Stimulated activated CD8-positive, alpha-beta memory T cell treated with anti-CD3 and anti-CD28 coated beads, Interleukin-12 subunit alpha, Interleukin-12 subunit beta, amount 100 ng/mL, for 1 hour (primary cell): ENCODE measurements around the gene TDRKH.

Experiments used
- DNase-seq: peaks from one replicate; pipeline ENCODE4 v3.0.0-alpha.2; 2020; ENCODE audit warnings: low read depth

Gene TDRKH, protein sequence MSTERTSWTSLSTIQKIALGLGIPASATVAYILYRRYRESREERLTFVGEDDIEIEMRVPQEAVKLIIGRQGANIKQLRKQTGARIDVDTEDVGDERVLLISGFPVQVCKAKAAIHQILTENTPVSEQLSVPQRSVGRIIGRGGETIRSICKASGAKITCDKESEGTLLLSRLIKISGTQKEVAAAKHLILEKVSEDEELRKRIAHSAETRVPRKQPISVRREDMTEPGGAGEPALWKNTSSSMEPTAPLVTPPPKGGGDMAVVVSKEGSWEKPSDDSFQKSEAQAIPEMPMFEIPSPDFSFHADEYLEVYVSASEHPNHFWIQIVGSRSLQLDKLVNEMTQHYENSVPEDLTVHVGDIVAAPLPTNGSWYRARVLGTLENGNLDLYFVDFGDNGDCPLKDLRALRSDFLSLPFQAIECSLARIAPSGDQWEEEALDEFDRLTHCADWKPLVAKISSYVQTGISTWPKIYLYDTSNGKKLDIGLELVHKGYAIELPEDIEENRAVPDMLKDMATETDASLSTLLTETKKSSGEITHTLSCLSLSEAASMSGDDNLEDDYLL

DNA sequence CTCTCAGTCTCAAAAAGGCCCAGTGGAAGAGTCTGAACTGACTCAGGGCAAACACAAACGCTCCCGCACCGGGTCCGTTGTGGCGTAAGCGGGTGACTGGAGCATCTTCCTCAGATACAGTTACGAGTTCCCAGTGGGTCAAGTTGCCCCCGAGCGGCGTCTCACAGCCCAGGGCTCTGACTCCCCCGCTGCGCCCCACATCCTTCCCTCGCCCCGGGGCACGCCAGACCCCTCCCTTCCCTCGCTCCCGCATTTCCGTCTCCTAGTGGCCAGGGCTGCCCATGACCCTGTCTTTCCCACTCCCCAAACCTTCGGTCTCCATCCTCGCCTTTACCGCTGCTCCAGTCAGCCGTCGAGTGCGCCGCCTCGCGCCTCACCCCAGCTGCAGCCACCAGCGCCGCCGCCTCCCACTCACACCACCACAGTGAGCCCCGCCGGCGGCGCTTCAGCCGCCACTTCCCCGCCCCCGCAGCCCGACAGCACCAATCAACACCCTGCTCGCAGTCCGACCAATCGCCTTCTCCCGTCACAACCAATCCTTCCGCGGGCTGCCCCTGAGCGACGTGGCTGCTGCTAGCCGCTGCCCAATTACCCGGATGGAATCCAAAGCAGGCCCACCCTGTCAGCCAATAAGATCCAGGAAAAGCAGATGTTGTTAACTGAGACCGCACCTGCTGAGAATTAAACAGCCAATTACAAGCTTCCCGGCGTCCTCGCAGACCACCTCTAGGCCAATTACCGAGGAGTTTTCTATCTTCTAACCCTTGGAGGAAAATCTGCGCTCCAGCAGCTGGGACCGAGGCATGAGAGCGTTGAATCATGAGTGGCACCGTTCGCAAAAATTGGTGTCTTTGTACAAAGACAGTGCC is at the start of gene TDRKH:
Gene TDRKH, minus strand, starts transcription at position 430 of the 869 bp plus-strand sequence. CDS start 7,478 bp downstream, outside the sequence.
- peak; percentile 96 for DNase-seq

GRCh38 chr1:151839457-151840403 is 49.4 kb upstream of the TDRKH start, which contains the start of gene C2CD4D:
TSS of gene C2CD4D (minus strand) at chr1:151839820. CDS start at chr1:151838989, 831 bp downstream.
- peak; percentile 45 for DNase-seq

- no peak for DNase-seq
Observed at GRCh38 chr1:151839082-151839412, 48.7 kb upstream of the TDRKH start.

DNA sequence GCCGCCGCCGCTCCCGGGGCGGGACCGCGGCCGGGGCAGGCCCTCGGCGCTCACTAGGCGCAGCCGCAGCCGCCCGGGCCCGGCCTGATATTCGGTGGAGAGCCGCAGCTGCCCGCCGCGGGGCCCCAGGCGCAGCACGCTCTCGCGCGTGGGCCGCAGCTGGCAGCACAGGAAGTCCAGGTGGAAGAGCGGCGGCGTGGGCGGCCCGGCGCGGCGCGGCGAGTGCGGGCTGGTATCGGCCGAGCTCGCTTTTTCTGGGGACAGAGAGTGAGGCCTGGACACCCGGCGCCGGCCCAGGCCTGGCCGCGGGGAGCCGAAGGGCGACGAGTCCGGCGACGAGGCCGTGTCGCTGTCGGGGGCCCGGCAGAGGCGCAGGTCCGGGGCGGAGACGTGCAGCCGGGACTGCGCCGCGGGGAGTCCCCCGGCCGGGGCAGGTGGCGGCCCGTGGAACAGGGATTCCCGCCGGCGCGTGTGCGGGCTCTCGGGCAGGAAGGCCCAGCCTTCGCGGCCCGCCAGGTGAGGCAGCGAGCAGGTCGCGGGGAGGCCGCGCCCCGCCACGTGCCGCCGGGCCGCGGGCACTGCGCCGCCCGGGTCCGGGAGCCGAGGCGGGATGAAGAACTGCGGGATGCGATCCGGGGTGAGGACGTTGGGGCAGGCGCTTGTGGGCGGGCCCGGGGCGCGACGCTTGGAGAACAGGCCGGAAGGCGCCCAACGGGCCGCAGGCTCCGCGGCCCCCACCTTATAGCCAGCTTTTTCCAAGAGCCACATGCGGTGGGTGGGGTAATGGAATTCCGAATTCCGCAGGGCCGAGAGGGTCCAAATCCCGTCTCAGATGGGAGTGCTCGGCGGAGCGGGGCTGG is 48.2 kb upstream of the TDRKH start:
- DNase-seq: no peak

GRCh38 chr1:151837884-151838221 is 47.6 kb upstream of the TDRKH start:
- DNase-seq: no peak

- DNase-seq: no peak
Observed at GRCh38 chr1:151837197-151837596, 46.9 kb upstream of the TDRKH start.

DNA sequence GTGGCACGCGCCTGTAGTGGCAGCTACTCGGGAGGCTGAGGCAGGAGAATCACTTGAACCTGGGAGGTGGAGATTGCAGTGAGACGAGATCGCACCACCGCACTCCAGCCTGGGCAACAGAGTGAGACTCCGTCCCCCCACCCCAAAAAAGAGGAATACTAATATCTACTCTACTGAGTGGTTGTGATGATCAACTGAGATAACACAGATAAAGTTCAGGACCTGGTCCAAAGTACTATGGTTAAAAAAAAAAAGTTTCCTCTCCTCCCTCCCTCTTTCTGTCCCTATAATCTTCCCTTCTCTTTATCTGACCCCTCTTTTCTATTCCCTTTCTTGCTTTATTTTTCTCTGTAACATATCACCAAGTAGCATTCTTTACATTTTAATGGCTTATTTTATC is 45.3 kb upstream of the TDRKH start:
- no peak for DNase-seq

DNA sequence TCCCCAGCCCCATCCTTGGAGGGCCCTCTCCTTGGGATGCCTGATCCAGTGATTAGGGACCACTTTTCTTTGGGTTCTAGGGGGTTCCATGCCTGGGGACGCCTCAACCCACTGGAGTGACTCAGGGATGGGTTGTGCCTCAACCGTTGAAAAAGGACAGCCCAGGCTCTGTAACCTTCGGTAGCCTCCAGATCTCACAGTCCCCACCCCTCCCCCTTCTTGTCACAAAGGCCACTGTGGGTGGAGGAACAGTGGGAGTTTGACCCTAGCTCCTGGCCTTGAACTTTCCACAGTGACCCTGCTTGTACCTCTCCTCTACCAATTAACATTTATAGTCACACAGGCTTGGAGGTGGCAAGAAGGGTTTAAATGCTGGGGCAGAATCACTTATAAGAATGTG is 43.9 kb upstream of the TDRKH start:
- no peak for DNase-seq

- no peak for DNase-seq
Observed at GRCh38 chr1:151833172-151833900, 43.0 kb upstream of the TDRKH start.

DNA sequence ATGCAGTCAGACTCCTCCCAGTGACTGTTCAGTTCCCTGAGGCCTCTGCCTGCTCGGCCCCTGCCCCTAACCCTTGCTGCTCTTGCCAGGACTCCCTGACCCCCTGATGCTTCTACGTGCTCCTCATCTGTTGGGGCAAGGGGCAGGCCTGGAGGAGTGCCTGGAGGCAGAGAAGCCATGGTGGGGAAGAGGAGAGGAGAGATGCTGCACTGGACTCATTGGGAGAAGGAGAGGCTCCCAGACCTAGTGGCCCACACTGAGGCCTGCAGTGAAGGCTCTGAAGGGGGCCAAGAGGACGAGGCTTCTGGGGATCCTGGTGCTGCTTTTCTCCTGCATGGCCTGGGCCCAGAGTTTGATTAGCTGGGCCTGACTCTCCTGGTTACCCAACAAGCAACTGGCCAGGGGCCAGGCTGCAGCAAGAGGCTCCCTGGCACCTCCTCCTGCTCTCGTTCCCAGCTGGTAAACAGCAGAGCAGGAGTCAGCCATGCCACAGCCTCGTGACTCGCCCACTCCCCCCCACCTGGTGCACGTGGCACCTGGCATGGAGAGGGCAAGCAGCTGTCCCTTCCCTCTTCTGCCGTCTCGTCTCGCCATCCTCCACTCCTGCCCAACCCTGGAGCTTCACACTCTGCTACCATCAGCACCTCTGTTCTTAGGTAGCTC is 42.1 kb upstream of the TDRKH start:
- no peak for DNase-seq

DNA sequence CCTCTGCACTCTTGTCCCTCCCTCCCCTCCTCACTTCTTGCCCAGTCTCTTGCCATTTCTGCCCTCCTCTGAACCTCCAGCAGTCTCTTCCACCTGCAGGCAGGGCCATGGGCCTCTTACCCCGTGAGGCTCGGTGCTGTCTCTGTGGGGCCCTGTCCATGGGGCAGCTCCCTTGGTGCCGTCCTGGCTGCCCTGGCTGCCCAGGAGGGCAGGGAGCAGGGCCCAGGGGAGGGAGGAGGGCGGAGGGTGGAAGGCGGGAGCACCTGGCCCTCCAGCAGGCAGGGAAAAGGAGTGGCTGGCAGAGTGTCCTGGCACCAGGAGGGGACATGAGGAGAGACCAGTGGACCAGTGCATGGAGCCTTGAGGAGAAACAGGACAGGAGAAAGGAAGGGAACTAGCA is 41.3 kb upstream of the TDRKH start, which contains the start of gene RORC:
Gene RORC, minus strand, starts transcription at position 198 of the 400 bp plus-strand sequence. Its CDS starts 38 bp downstream, at position 160.
- no peak for DNase-seq

GRCh38 chr1:151831256-151831591 is 40.9 kb upstream of the TDRKH start:
- no peak for DNase-seq

DNA sequence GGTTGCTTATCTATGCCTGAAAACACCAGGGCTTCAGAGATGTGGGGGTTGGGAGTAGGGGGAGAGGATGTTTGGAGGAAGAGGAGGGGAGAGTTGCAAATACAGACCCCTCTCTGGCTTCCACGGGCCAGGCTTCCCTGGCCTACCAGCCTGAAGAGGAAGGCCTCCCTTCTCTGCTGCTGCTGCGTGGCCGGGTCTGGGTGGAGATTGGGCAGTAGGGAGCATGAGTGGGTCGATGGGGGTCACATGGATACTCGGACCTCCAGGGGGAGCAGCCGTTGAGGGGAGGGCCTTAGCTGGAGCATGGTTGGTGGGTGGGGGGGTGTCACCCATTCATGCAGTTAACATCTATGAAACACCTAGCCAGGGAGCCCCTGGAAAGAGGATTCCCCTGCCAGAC is 39.8 kb upstream of the TDRKH start:
- DNase-seq: no peak

- no peak for DNase-seq
Observed at GRCh38 chr1:151829352-151830046, 39.2 kb upstream of the TDRKH start.

DNA sequence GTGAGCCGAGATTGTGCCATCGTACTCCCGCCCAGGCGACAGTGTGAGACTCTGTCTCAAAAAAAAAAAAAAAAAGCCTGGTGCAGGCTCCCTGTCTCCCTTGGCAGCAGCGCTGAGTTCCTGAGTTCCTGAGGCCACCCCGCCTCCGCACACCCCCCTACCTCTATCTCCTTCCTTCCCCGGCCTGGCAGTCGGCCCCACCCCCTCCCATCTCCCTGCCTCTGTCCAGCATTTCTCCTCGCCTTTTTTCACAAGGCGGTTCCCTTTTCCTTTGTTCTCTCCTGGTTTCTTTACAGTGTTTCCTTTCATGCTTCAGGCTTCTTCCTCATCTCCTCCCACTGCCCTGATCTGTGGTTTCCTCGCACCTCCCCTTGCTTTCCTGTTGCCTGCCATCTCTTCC is 38.6 kb upstream of the TDRKH start:
- no peak for DNase-seq

DNA sequence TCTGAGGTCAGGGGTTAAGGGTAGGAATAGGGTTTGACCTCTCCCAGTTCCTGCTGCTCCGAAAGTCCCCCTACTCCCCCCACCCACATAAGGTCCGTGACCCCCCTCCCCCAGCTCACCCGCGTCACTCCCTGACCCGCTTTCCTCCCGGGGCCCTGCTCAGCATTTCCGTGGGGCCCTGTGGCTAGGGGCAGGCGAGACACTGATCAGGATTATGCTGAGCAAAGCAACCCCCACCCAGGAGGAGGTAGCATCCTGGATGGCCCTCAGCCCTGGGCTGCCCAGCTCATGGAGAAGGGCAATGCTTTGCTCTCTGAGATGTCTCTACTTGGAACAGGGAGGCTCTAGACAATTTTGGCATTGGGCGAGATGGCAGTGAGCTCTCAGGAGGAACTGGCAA is 37.6 kb upstream of the TDRKH start:
- no peak for DNase-seq

DNA sequence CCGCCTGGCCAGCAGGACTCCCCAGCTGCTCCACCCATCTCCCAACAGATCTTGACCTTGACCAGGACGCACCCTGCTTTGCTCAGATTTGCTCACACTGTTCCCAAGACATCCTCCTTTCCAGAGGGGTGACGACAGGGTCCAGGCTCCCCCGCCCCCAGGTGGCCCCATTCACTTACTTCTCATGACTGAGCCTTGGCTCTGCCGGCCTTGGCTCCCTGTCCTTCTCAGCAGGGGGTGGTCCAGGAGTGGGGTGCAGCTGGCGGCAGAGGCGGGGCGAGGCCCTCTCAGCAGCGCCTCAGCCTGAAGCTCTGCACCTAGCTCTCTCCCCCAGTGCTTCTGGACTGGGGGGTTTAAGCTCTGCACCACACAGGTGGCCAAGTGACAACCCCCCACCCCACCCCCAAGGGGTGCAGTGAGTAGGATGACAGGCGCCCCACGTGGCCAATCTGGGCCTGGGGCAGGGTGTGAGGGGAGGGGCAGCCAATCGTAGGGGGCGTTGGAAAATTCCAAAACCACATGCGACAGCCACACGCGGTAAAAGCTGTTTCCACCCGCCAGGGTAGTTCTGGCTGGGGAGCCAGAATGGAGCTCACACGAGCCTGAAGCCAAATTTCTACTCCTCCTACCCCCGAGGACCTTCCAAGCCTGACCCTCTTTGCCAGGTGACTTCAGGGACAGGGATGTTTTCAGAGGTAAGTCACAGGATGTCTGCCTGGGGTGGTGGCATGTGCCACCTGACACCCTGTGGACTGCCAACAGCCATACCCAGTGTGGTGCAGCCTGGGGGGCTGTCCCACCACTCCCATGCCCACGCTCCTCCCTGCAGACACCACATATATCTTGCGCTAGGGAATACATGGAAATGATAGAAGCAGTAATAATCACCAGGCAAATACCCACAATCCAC is 35.7 kb upstream of the TDRKH start:
- no peak for DNase-seq

DNA sequence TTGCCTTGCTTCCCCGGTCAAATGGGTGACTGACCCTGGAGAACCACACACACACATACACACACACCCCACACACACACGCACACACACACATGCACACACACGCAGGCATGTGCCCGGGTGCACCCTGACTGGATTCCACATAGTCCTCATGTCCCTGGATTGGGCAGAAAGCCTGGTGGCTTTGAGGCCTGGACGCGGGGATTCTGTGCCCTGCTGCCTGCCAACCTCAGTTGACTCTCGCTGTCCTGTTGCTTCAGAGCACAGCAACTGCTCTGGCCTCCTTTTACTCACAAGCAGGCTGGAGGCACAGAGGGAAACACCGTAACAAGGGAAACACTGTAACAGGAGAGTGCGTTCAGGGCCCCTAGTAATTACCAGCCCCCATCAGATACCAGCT is 34.9 kb upstream of the TDRKH start:
- DNase-seq: no peak
